DMS53 (cell line): ENCODE data around the gene BZW2.

Experiments
- DNase-seq: peaks from one replicate; lab custom pipeline; 2025; lab: John Stamatoyannopoulos, UW

Gene BZW2

GRCh38 chr7:16718111-16718656 is 72.2 kb downstream of the BZW2 start:
- DNase-seq = no peak

- peak; percentile 15 for DNase-seq
Observed at GRCh38 chr7:16719699-16720098, 73.7 kb downstream of the BZW2 start.

- DNase-seq = no peak
Observed at GRCh38 chr7:16721541-16721940, 75.6 kb downstream of the BZW2 start.

GRCh38 chr7:16724344-16724743 is 78.4 kb downstream of the BZW2 start:
- no peak for DNase-seq

GRCh38 chr7:16726189-16726588 is 80.2 kb downstream of the BZW2 start:
- DNase-seq = peak; percentile 58

- DNase-seq = peak; percentile 45
Observed at GRCh38 chr7:16727736-16728135, 81.8 kb downstream of the BZW2 start.

- DNase-seq = no peak
Observed at GRCh38 chr7:16728811-16729210, 82.8 kb downstream of the BZW2 start.

- DNase-seq = no peak
Observed at GRCh38 chr7:16729541-16729940, 83.6 kb downstream of the BZW2 start.

- no peak for DNase-seq
Observed at GRCh38 chr7:16730937-16731336, 85.0 kb downstream of the BZW2 start.

GRCh38 chr7:16732828-16733227 is 86.8 kb downstream of the BZW2 start:
- no peak for DNase-seq

GRCh38 chr7:16734148-16734726 is 88.3 kb downstream of the BZW2 start:
- DNase-seq = no peak

GRCh38 chr7:16735020-16735419 is 89.0 kb downstream of the BZW2 start:
- no peak for DNase-seq

GRCh38 chr7:16738011-16738688 is 92.2 kb downstream of the BZW2 start:
- DNase-seq = no peak

GRCh38 chr7:16739863-16740622 is 94.1 kb downstream of the BZW2 start:
- DNase-seq = no peak

- no peak for DNase-seq
Observed at GRCh38 chr7:16740623-16740953, 94.6 kb downstream of the BZW2 start.

GRCh38 chr7:16740996-16741395 is 95.0 kb downstream of the BZW2 start:
- DNase-seq = no peak

- no peak for DNase-seq
Observed at GRCh38 chr7:16741676-16742075, 95.7 kb downstream of the BZW2 start.

GRCh38 chr7:16742547-16742946 is 96.6 kb downstream of the BZW2 start:
- DNase-seq = no peak

GRCh38 chr7:16743236-16743635 is 97.3 kb downstream of the BZW2 start:
- no peak for DNase-seq

GRCh38 chr7:16744518-16745250 is 98.7 kb downstream of the BZW2 start:
- DNase-seq = no peak

- no peak for DNase-seq
Observed at GRCh38 chr7:16745645-16746044, 99.7 kb downstream of the BZW2 start.

GRCh38 chr7:16747102-16747501 is 101.1 kb downstream of the BZW2 start:
- no peak for DNase-seq
